ENCODE results near the gene FDXR.

Gene FDXR

GRCh38 chr17:74852237-74853047 is 20.4 kb downstream of the FDXR start:
- Histone ChIP-seq H2AFZ (ENCODE audit: low read length) (peak overlapping the region; percentile 84), H3K9me3 (replicated peaks; ENCODE audit: insufficient read depth, low read length) (no peaks in the 10 kb centered on the region), H3K36me3 (replicated peaks; ENCODE audit: insufficient read depth, low read length) (no peaks in the 10 kb centered on the region), H3K79me2 (ENCODE audit: low read length) (no peaks in the 10 kb centered on the region), H3K9ac (ENCODE audit: low read length) (peak overlapping the region; percentile 36; the same call in 1 of the 2 replicates), H3F3A (ENCODE audit: insufficient read depth, low read length) (no peaks in the 10 kb centered on the region), H3K27ac (ENCODE audit: low read length) (no peak overlapping the region), H3K4me1 (ENCODE audit: low read length) (0 out of 2 replicates have a peak, but pooled peaks cover 4% of the 10 kb centered on the region), H3K4me3 (ENCODE audit: low read length) (peak overlapping the region; percentile 73), H3K27me3 (replicated peaks; ENCODE audit: insufficient read depth, low read length) (peaks cover 37% of the 10 kb centered on the region), H4K20me1 (ENCODE audit: insufficient read depth, low read length) (no peaks in the 10 kb centered on the region), H3K9me2 (replicated peaks; ENCODE audit: insufficient read depth, low read length) (no peaks in the 10 kb centered on the region), H3K4me2 (ENCODE audit: low read depth, low read length) (peak overlapping the region; percentile 80)
- TF ChIP-seq EZH2 (optimal IDR thresholded peaks at IDR 0.05; ENCODE audit: low read depth, low read length) = no peak
- no peak for TF ChIP-seq CTCF (IDR thresholded peaks at IDR 0.05; ENCODE audit: low read length)
- TF ChIP-seq EZH2phosphoT487 (IDR thresholded peaks at IDR 0.05; ENCODE audit: low read length) = no peak
- peak; percentile 87 for DNase-seq

- H3K4me2 ChIP-seq (ENCODE audit: low read depth, low read length) = no peak overlapping the region
- no peak overlapping the region for H2AFZ ChIP-seq (ENCODE audit: low read length)
- no peaks in the 10 kb centered on the region for H3K9me3 ChIP-seq (replicated peaks; ENCODE audit: insufficient read depth, low read length)
- no peaks in the 10 kb centered on the region for H3K79me2 ChIP-seq (ENCODE audit: low read length)
- no peaks in the 10 kb centered on the region for H3K36me3 ChIP-seq (replicated peaks; ENCODE audit: insufficient read depth, low read length)
- H3K9ac ChIP-seq (ENCODE audit: low read length) = no peak overlapping the region
- no peak for DNase-seq
- H3K9me2 ChIP-seq (replicated peaks; ENCODE audit: insufficient read depth, low read length) = no peaks in the 10 kb centered on the region
- no peak for TF ChIP-seq EZH2phosphoT487 (IDR thresholded peaks at IDR 0.05; ENCODE audit: low read length)
- no peak for TF ChIP-seq CTCF (IDR thresholded peaks at IDR 0.05; ENCODE audit: low read length)
- no peak for TF ChIP-seq EZH2 (optimal IDR thresholded peaks at IDR 0.05; ENCODE audit: low read depth, low read length)
- no peak overlapping the region for H3K27ac ChIP-seq (ENCODE audit: low read length)
- 0 out of 2 replicates have a peak, but pooled peaks cover 4% of the 10 kb centered on the region for H3K4me1 ChIP-seq (ENCODE audit: low read length)
- peaks cover 30% of the 10 kb centered on the region for H3K27me3 ChIP-seq (replicated peaks; ENCODE audit: insufficient read depth, low read length)
- no peaks in the 10 kb centered on the region for H3F3A ChIP-seq (ENCODE audit: insufficient read depth, low read length)
- no peak overlapping the region for H3K4me3 ChIP-seq (ENCODE audit: low read length)
- no peaks in the 10 kb centered on the region for H4K20me1 ChIP-seq (ENCODE audit: insufficient read depth, low read length)
Observed at GRCh38 chr17:74851612-74852236, 21.1 kb downstream of the FDXR start.

GRCh38 chr17:74850914-74851313 is 21.9 kb downstream of the FDXR start:
- H2AFZ ChIP-seq (ENCODE audit: low read length) = no peak overlapping the region
- no peaks in the 10 kb centered on the region for H3K36me3 ChIP-seq (replicated peaks; ENCODE audit: insufficient read depth, low read length)
- no peak for DNase-seq
- 0 out of 2 replicates have a peak, but pooled peaks cover 1% of the 10 kb centered on the region for H3K4me1 ChIP-seq (ENCODE audit: low read length)
- peaks cover 24% of the 10 kb centered on the region for H3K27me3 ChIP-seq (replicated peaks; ENCODE audit: insufficient read depth, low read length)
- no peaks in the 10 kb centered on the region for H3F3A ChIP-seq (ENCODE audit: insufficient read depth, low read length)
- no peaks in the 10 kb centered on the region for H4K20me1 ChIP-seq (ENCODE audit: insufficient read depth, low read length)
- H3K9me2 ChIP-seq (replicated peaks; ENCODE audit: insufficient read depth, low read length) = no peaks in the 10 kb centered on the region
- no peak overlapping the region for H3K9ac ChIP-seq (ENCODE audit: low read length)
- TF ChIP-seq EZH2 (optimal IDR thresholded peaks at IDR 0.05; ENCODE audit: low read depth, low read length) = no peak
- TF ChIP-seq EZH2phosphoT487 (IDR thresholded peaks at IDR 0.05; ENCODE audit: low read length) = no peak
- H3K9me3 ChIP-seq (replicated peaks; ENCODE audit: insufficient read depth, low read length) = no peaks in the 10 kb centered on the region
- no peak overlapping the region for H3K4me3 ChIP-seq (ENCODE audit: low read length)
- no peak overlapping the region for H3K27ac ChIP-seq (ENCODE audit: low read length)
- no peak overlapping the region for H3K4me2 ChIP-seq (ENCODE audit: low read depth, low read length)
- no peaks in the 10 kb centered on the region for H3K79me2 ChIP-seq (ENCODE audit: low read length)

Measured in MM.1S (cell line).